AG20443 (cell line): Measurements from ENCODE around the gene ANKRD17.
A peak's percentile ranks its signal among the peaks of the same experiment; 100 is the strongest.

ENCODE experiments used
- DNase-seq: peaks from one replicate; pipeline ENCODE4 v3.0.0; 2012; ENCODE audit warnings: low spot score, mixed read lengths

ANKRD17 gene

DNA sequence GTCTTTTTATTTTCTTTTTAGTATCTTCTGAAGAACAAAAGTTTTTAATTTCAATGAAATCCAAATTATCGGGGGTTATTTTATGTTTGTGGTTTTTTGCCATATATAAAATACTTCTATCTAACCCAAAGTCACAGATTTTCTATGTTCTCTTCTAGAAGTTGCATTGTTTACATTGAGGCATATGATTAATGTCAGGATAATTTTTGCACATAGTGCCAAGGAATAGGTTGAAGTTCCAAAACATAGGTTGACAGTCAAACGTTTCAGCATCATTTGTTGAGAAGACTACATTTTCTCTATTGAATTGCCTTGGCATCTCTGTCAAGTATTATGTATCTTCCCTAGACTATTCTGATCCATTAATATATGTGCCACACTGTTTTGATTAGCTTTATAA lies 64.5 kb downstream of the ANKRD17 start:
- no peak for DNase-seq

DNA sequence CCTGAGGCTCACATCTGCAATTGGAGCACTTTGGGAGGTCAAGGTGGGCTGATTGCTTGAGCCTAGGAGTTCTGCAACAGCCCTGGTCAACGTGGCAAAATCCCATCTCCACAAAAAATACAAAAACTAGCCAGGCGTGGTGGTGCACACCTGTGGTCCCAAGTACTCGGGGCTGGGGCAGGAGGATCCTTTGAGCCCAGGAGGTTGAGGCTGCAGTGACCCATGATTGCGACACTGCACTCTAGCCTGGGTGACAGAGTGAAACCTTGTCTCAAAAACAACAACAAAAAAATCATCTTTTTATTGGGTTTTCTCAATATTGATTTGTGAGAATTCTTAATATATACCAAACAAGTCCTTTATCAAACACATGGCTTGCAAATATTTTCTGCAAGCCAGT lies 64.9 kb downstream of the ANKRD17 start:
- DNase-seq = no peak

DNA sequence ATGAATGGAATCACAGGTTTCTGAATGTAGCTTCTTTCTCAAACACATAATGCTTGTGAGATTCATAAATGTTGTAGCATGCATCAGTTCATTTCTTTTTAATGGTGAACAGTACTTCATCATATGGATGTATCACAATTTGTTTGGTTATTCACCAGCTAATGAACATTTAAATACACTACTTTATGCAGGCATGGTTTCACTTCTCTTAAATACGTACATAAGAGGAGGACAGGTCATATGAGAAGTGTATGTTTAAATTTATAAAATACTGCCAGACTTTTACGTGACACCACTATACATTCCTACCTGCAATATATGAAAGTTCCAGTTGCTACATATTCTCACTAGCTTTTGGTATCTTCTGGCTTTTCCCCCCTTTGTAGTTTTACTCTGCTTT lies 65.4 kb downstream of the ANKRD17 start:
- DNase-seq = no peak

DNA sequence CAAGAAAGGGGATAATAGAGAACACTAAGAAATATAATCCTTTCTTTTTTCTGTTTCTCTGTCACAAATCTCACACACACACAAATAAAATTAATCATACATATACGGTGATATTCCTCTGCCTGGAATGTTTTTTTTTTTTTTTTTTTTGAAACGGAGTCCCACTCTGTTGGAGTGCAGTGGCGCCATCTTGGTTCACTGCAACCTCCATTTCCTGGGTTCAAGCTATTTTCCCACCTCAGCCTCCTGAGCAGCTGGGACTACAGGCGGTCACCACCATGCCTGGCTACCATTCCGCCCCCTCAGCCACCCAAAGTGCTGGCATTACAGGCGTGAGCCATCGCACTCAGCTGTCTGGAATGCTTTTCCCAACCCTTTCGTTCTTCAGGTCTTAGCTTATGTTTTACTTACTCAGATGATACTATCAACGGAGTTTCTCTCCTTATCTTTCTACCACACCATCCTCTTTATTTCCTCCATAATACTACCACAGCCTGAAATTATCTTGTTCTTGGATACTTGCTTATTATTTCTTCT lies 69.3 kb downstream of the ANKRD17 start:
- DNase-seq = no peak

DNA sequence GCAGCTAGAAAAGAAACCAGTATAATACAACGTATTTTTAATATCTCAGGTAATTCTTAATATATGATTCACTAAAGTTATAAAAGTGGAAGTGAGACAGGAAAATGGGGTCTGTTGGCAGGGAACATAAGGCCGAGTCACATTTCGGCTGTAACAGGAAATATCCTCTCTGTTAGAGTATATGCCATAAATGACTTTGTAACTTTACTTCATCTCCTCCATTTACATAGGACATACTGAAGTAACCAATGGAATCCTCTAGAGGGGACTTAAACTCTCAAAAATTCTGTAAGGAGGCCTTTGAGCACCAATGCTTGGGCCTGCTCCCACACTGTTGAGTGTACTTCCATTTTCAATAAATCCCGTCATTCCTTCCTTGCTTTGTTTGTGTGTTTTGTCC lies 71.3 kb downstream of the ANKRD17 start:
- DNase-seq = no peak

DNA sequence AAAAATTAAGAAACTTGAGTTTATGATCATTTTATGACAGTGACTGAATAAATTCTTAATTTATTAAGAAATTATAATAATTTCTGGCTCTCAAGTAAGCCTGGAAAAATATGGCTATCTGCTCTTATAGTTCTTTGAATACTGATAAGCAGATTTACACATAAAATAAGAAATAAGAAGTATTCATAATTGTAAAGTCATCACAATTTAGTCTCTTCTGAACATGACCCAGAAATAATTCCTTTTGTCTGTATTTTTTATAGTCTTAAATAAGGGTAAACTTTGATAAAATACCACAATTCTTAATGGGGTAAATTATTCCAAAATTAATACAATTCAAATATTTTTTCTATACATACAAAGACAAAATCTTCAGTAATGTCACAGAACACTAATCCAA lies 72.7 kb downstream of the ANKRD17 start:
- no peak for DNase-seq

DNA sequence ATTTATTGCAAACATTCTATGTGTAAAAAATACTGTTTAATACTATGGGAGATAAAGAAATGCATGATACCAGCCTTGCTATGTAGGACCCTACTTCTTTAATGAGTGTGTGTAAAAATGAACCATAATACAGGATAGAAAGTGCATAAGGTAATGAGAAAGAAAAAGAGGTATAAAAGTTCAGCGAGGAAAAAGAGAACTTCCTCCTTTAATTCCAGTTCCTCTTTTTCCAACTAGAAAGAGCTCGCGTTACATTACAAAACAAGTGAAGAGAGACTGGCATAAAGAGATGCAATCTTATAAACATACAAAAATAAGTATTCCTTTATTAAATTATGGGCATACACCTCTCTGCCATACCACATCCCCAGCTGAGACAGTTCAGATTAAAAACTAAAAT lies 77.4 kb downstream of the ANKRD17 start:
- no peak for DNase-seq

DNA sequence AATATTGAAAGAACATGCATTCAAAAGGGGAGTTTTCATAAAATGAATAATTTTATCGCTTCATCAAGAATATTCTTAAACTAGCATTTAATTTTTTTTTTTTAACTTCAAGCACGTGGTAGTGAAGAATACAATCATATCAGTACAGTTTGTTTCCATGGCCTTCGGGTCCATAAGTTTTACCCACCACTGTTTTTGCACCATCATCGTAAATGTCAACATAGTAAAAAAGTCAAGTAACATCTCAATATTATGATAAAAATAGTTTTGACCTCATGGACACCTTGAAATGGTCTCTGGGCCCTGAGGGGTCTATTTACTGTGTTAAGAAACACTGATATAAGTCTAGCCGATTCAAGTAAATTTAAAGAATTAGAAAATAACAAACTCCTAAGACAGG lies 80.2 kb downstream of the ANKRD17 start:
- no peak for DNase-seq

DNA sequence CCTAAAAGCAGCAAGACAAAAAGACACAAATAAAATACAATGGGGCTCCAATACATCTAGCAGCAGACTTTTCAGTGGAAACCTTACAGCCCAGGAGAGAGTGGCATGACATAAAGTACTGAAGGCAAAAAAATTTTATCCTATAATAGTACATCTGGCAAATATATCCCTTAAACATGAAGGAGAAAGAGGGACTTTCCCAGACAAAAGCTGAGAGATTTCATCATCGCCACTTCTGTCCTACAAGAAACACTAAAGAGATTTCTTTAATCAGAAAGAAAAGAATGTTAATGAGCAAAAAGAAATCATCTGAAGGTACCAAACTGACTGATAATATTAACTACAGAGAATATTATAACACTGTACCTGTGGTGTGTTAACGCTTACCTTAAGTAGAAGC lies 86.4 kb downstream of the ANKRD17 start:
- DNase-seq = no peak

DNA sequence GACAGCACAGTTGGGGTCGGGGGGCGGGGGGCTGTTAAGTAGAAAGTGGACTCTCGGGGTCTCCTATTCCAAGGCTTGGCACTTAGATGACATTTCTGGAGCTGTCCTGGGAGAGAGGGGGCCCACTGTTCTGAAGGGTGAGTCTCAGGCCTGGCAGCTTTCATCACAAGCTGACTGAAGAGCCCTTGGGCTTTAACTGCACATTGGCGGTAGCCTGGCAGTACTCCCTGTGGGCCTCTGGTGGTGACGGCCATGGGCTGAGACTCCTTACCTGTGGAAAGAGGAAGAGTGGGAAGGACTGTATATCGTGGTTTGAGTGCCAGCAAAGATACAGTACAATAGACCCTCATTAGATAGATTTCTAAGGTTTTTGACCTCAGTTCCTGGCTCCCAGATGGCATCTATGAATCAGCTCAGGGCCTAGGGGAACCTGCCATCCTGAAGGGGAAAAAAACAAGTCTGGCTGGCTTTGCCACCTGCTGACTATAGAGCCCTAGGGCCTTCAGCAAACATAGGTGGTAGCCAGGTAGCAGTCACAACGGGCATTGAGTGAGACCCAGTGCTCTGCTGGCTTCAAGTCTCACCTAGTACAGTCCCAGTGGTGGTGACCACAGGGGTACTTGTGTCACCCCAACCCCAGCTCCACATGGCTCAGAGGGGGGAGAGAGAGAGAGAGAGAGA lies 87.9 kb downstream of the ANKRD17 start:
- DNase-seq = no peak

DNA sequence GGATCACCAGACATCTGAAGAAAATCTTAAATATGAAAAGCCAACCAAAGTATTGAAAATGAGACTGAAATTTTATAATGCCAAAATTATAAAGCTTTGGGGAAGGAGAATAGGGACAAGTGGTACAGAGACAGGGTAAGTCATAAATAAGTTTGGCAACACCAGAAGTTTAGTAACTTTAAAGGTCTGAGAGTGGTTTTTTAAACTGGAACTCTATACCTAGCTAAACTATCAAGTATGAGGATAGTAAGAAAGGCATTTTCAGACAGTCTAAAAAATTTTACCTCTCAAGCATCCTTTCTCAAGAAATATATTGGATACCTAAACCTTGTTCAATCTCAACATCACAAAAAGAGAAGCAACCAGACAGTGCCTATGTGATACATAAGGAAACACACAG lies 92.4 kb downstream of the ANKRD17 start:
- DNase-seq = no peak

DNA sequence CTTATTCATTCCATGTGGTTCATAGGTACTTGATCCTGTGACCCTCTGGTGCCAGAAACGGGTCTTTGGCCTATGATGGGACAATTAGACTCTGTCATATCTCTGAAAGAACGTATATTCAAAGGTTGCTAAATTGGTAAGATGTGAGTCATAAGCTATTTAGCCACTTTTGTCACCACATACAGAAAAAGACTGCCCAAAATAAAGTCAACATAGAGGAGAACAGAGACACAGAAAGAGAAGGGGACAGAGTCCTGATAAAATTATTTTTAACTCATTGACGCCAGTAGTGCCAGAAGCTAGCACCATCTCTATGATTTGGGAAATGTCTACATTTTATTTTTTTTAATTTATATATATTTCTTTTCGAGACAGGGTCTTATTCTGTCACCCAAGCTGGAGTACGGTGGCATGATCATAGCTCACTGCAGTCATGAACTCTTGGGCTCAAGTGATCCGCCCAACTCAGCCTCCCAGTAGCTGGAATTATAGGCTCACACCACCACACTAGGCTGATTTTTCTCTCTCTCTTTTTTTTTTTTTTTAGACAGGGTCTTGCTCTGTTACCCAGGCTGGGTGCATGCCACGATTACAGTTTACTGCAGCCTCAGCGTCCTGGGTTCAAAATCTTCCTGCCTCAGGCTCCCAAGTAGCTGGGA lies 96.9 kb downstream of the ANKRD17 start:
- no peak for DNase-seq

DNA sequence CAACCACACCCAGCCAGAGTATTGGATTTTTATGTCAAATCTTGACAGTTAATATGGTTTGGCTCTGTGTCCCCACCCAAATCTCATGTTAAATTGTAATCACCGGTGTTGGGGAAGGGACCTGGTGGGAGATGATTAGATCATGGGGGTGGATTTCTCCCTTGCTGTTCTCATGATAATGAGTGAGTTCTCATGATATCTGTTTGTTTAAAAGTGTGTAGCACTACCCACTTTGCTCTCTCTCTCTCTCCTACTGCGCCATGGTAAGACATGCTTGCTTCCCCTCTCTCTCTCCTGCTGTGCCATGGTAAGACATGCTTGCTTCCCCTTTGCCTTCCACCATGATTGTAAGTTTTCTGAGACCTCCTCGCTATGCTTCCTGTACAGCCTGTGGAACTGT lies 102.2 kb downstream of the ANKRD17 start:
- DNase-seq = no peak

DNA sequence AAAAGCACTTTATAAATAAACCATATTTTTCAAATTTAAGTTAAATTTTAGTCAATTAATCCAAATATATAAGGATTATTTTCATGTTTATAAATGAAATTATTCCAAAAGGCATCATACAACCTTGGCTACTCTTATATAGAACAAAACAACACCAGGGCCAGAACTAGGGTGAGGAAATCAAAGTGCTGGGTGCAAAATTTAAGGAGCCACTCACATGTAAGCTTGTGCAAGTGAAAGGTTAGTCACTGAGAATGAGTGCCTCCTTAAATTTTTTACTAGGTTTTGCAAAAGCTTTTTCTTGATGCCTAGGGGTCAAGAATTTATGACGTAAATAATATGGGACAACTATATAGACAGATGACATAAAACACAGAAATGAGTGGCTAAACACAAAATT lies 105.7 kb downstream of the ANKRD17 start:
- DNase-seq = no peak

DNA sequence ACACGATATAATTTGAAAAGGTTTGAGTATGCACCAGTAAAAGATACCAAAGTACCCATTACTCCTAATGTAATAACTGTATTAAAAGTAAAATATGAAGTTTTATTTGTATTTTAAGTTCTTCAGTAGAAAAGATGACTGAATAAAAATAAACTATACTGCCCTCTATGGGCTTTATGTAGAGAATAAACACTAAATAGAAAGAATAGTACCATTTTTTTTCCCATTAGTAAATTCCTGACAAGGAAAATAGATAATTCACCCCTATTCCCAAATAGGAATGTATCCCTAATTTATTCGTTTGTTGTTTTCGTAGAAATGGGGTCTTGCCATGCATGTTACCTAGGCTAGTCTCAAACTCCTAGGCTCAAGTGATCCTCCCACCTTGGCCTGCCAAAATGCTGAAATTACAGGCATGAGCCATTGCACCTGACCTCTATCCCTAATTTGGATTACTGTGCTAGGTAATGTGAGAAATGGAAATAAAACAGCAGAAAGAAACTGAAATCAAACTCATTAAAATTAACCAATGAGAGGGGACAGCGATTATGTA lies 115.5 kb downstream of the ANKRD17 start:
- DNase-seq = no peak

DNA sequence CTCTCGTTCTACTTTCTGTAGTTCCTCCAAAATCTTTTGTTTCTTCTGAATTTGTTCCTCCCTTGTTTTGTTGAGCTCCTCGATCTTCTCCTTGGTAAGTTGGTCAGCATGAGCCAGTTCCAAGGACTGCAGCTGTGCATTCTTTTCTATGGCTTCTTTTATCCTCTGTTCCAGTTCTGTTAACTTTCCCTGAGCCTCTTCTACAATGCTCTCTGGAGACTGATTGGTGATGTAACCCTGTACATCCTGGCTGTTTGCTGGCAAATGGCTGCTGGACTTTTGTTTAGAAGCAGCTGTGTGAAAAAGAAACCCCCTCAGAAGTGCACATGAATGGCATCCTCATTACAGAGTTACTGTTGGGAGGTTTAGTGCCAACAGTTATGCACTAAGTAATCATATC lies 118.6 kb downstream of the ANKRD17 start:
- DNase-seq = no peak

DNA sequence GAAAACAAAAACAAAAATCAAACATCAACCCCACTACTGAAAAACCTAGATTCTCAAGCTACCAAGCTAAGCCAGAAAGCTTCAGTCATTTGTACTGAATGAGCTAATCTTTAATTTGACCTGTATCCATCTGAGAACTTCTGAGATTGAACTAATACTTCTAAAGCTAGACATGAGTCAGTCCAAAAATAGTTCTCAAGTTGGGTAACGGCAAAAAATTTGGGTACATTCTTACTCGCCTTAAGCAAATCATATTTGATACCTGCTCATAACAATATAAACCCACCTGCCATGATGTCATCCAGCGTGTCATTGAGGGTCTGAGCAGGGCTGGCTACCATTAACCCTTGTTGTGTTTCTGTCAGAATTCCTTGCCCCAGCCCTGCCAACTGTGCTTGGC lies 119.4 kb downstream of the ANKRD17 start:
- no peak for DNase-seq

DNA sequence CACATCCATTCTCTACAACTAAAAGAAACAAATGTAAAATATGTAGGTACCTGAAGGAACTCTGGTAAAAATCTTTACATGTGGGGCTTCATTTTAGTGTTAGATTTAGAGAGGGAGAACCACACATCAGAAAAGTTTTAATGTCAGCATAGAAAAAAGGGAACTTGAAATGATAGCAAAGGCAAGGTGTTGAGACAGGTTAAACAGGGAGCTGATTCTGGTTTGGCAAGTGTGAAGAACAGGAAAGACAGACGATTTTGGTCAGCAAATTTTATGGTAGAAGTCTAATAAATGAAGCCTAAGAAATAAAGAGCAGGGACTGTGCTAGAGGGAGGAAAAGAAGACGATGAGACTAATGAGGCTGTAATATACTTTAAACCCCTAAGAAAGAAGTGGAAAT lies 121.5 kb downstream of the ANKRD17 start:
- DNase-seq = no peak

DNA sequence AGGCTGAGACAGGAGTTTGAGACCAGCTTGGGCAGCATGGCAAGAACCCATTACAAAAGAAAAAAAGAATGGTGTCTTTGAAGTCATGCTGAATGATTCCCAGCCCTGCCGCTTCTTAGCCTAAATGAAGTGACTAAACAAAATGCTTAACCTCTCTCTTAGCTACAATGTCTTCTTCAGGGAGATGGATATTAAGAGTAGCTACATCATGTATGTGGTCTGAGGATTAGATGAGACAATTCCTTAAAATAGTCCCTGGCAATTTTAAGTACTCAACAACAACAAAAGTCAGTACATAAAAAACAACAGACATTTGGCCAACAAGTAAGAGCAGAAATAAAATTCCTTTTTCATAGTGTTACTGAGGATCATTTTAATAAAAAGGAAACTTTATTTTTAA lies 124.8 kb downstream of the ANKRD17 start:
- no peak for DNase-seq

DNA sequence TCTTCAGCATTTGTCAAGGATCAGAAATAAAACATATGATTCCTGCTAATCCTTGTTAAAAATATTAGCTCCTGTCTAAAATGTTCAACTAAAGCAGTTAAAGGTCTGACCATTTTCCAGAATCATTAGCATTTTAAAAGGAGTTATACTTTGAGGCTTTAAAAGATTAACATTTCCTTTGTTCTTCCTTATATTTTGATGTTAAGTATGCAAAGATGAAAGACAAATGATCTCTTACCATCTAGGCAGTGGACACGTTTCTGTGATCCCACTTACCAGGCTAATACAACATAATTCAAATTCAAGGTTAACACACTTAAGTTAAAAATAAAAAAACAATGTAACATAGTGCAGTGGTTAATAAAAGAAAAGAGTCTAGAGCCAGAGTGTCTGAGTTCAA lies 127.3 kb downstream of the ANKRD17 start:
- DNase-seq = no peak

DNA sequence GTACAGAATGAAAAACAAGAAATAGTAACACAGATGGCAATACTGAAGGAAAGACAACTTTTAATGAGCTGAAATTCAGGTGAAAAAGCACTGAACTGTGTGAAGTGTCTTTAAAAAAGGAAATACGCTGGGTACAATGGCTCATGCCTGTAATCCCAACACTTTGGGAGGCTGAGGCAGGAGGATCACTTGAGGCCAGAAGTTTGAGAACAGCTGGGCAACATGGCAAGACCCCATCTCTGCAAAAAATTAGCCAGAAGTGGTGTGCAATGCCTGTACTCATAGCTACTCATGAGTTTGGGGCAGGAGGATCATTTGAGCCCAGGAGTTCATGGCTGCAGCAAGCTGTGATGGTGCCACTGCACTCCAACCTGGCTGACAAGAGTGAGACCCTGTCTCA lies 129.3 kb downstream of the ANKRD17 start:
- DNase-seq = no peak

DNA sequence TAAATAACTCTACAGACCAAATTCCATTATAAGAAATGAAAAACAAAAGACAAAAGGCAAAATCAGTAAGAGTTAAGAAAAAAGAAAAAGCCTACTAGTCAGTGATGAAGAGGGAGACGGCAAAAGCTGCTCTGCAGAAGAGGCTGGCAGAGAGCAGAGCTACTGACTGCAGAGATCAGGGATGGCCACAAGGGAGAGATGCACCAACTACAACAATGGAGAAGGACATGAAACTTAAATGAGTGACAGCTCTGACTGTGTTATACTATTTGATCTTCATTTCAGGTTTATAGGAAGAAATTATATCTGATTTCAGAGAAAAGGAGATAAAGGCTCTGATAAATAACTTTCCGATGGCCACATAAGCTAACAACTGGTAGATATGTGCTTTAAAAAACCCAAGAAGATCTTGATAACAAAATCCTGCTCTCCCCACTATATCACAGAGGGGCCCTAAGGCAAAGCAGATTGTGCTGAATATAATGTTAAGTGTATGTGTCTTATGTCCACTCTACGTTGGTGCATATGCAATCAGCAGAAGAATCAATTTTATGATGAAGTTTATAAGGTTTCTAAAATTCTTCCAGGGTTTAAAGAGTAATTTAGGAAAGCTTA lies 130.7 kb downstream of the ANKRD17 start:
- DNase-seq = peak; percentile 32

DNA sequence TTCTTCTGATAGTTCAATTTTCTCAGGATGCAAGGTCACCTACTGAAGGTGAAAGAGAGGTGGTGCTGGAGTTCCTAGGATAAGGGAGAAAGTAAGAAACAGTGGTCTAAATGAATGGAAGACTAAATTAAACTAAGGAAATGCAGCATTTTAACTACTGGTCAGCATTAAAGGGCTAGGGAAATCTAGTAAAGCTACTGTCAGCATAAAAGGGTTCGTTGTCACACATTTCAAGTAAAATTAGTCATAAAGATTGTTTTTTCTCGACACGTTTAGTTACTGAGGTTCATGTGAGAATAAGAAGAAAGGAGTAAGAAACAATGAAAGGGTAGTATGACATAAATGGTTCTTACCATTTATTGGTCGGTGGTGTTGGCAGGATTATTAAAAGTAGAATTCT lies 149.1 kb downstream of the ANKRD17 start:
- DNase-seq = no peak
